ENCODE data around the gene CCDC88B.

CCDC88B gene

DNA sequence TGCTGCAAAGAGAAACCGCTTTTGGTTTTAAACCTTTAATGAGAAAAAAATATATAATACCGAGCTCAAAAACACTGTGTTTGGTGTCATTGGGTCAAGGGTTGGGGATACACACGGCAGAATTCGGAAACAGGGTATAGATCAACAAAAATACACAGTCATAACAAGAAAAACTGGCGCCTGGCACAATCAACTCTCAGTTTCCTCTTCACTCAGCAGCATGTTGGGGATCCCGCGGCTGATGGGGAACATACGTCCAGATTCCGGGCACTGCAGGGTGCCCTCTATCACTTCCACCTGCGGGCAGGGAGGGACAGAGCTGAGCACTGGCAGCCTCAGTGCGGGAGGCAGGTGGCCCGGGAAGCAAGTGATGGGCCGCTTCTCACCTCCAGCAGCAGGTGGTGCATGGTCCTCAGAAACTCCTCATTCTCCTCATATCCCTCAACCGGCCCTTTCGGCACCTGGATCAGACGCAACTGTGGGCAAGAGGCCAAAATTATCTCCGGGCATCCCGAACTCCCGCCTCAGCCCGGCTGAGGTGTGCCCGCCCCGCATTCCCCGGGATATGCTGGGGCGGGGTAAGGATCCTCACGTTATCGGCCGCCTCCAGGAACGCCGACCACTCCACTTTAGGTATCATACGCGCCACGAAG lies 23.2 kb upstream of the CCDC88B start:
- H3K4me1 ChIP-seq (ENCODE audit: insufficient read depth, low read length): peaks cover 34% of the 10 kb centered on the region
- H3K27me3 ChIP-seq (ENCODE audit: insufficient read depth, low read length, poor library complexity): no peaks in the 10 kb centered on the region
- peak overlapping the region; percentile 67 for H2AFZ ChIP-seq (ENCODE audit: low read depth, low read length)
- H4K20me1 ChIP-seq (ENCODE audit: insufficient read depth, low read length): peaks cover 14% of the 10 kb centered on the region
- H3K9ac ChIP-seq (ENCODE audit: low read depth, low read length): peak overlapping the region; percentile 87
- ATAC-seq (ENCODE audit: insufficient read depth, low read depth) (no peak; the same call in 2 of the 3 replicates), DNase-seq (peak; percentile 38)
- H3K36me3 ChIP-seq (ENCODE audit: insufficient read depth, low read length): peaks cover 44% of the 10 kb centered on the region
- TF ChIP-seq, protein P1, sequence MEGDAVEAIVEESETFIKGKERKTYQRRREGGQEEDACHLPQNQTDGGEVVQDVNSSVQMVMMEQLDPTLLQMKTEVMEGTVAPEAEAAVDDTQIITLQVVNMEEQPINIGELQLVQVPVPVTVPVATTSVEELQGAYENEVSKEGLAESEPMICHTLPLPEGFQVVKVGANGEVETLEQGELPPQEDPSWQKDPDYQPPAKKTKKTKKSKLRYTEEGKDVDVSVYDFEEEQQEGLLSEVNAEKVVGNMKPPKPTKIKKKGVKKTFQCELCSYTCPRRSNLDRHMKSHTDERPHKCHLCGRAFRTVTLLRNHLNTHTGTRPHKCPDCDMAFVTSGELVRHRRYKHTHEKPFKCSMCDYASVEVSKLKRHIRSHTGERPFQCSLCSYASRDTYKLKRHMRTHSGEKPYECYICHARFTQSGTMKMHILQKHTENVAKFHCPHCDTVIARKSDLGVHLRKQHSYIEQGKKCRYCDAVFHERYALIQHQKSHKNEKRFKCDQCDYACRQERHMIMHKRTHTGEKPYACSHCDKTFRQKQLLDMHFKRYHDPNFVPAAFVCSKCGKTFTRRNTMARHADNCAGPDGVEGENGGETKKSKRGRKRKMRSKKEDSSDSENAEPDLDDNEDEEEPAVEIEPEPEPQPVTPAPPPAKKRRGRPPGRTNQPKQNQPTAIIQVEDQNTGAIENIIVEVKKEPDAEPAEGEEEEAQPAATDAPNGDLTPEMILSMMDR (IDR thresholded peaks at IDR 0.05; ENCODE audit: borderline replicate concordance, extremely low read depth, low read length, poor library complexity, severe bottlenecking): peak; percentile 30
- no peak for TF ChIP-seq EZH2 (IDR thresholded peaks at IDR 0.05; ENCODE audit: borderline replicate concordance, low read depth, low read length, severe bottlenecking)
- peak overlapping the region; percentile 52 to 71 for H3K4me3 ChIP-seq (ENCODE audit: low read depth in 1 of 2, low read length in 2 of 2)
- H3K4me2 ChIP-seq (ENCODE audit: insufficient read depth, low read length): peak overlapping the region; percentile 66
- H3K79me2 ChIP-seq (ENCODE audit: insufficient read depth, low read length): peaks cover 44% of the 10 kb centered on the region
- H3K27ac ChIP-seq (ENCODE audit: low read length): peak overlapping the region; percentile 91
- H3K9me3 ChIP-seq (ENCODE audit: insufficient read depth, low read length, severe bottlenecking): no peaks in the 10 kb centered on the region

DNA sequence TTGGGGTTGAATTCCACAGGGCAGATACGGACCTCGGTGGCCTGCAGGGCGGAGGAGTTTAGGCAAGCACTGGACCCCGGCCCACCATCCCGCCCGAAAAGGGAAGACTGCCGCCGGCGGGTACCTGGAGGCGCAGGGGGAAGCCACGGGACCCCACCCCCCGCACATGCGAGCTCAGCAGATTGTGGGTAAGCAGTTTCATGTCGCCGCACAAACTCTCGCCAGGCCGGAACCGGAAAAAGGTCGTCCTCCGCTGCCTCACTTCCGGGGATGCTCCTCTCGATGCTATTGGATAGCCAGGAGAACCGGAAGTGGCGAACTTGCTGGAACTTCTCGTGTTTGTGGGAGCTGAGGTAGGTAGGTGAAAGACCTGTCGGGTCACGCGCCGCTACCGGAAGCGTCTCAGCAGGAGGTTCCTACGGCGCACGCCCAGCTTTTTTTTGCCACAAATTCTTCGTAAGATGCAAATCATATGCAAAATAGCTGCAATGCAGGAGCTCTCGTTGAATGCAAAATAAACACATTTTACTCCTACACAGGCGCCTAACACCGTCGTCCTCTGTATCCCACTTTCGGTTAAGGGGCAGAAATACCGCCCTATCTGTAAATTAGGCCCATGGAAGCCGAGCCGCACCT lies 22.6 kb upstream of the CCDC88B start, which contains the start of gene TRMT112:
TRMT112 (minus strand) TSS at position 235 of the 636 bp plus-strand sequence; CDS start at position 202, 33 bp downstream.
- peak within 1 kb of the TSS; percentile 66 for H3K4me2 ChIP-seq (ENCODE audit: insufficient read depth, low read length)
- H3K79me2 ChIP-seq (ENCODE audit: insufficient read depth, low read length): peaks cover 44% of the 10 kb centered on the region
- TF ChIP-seq EZH2 (IDR thresholded peaks at IDR 0.05; ENCODE audit: borderline replicate concordance, low read depth, low read length, severe bottlenecking): no peak
- no peaks in the 10 kb centered on the region for H3K27me3 ChIP-seq (ENCODE audit: insufficient read depth, low read length, poor library complexity)
- ATAC-seq (ENCODE audit: insufficient read depth, low read depth) (peak; percentile 82), DNase-seq (peak; percentile 98)
- no peaks in the 10 kb centered on the region for H3K9me3 ChIP-seq (ENCODE audit: insufficient read depth, low read length, severe bottlenecking)
- peak within 1 kb of the TSS; percentile 91 for H2AFZ ChIP-seq (ENCODE audit: low read depth, low read length)
- H3K27ac ChIP-seq (ENCODE audit: low read length): peak within 1 kb of the TSS; percentile 91
- peaks cover 13% of the 10 kb centered on the region for H4K20me1 ChIP-seq (ENCODE audit: insufficient read depth, low read length)
- peak within 1 kb of the TSS; percentile 87 for H3K9ac ChIP-seq (ENCODE audit: low read depth, low read length)
- H3K36me3 ChIP-seq (ENCODE audit: insufficient read depth, low read length): peaks cover 47% of the 10 kb centered on the region
- peak within 1 kb of the TSS; percentile 52 to 71 for H3K4me3 ChIP-seq (ENCODE audit: low read depth in 1 of 2, low read length in 2 of 2)
- peaks cover 34% of the 10 kb centered on the region for H3K4me1 ChIP-seq (ENCODE audit: insufficient read depth, low read length)

DNA sequence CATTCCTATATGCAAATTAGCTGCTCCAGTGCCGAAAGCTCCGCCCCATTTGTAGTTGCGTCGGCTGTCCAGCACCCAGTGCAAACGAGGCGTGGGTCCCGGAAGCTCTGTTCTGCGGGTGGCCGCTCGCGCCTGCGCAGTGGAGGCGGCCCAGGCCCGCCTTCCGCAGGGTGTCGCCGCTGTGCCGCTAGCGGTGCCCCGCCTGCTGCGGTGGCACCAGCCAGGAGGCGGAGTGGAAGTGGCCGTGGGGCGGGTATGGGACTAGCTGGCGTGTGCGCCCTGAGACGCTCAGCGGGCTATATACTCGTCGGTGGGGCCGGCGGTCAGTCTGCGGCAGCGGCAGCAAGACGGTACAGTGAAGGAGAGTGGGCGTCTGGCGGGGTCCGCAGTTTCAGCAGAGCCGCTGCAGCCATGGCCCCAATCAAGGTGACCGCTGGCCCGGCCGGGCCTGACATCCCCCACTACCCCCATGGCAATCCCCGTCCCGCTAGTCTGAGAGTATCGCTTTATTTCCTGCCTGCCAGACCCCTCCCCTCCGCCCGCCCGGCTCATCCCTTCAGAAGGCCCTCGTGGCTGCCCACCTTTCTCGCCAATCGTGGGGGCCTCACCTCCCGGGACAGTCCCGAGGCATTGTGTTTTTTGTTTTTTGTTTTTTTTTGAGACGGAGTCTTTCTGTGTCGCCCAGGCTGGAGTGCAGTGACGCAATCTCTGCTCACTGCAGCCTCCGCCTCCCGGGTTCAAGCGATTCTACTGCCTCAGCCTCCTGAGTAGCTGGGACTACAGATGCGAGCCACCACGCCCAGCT lies 21.8 kb upstream of the CCDC88B start, which contains the start of gene PRDX5:
PRDX5 (plus strand) TSS at position 161 of the 805 bp plus-strand sequence; CDS start at position 256, 95 bp downstream.
- H3K4me1 ChIP-seq (ENCODE audit: insufficient read depth, low read length): peaks cover 41% of the 10 kb centered on the region
- peak within 1 kb of the TSS; percentile 91 for H2AFZ ChIP-seq (ENCODE audit: low read depth, low read length)
- H4K20me1 ChIP-seq (ENCODE audit: insufficient read depth, low read length): peaks cover 15% of the 10 kb centered on the region
- peak within 1 kb of the TSS; percentile 91 for H3K27ac ChIP-seq (ENCODE audit: low read length)
- H3K27me3 ChIP-seq (ENCODE audit: insufficient read depth, low read length, poor library complexity): no peaks in the 10 kb centered on the region
- H3K9me3 ChIP-seq (ENCODE audit: insufficient read depth, low read length, severe bottlenecking): no peaks in the 10 kb centered on the region
- H3K36me3 ChIP-seq (ENCODE audit: insufficient read depth, low read length): peaks cover 45% of the 10 kb centered on the region
- H3K79me2 ChIP-seq (ENCODE audit: insufficient read depth, low read length): peaks cover 44% of the 10 kb centered on the region
- TF ChIP-seq, protein P1 (IDR thresholded peaks at IDR 0.05; ENCODE audit: borderline replicate concordance, extremely low read depth, low read length, poor library complexity, severe bottlenecking): peak; percentile 60
- TF ChIP-seq EZH2 (IDR thresholded peaks at IDR 0.05; ENCODE audit: borderline replicate concordance, low read depth, low read length, severe bottlenecking): no peak
- peak within 1 kb of the TSS; percentile 66 for H3K4me2 ChIP-seq (ENCODE audit: insufficient read depth, low read length)
- peak within 1 kb of the TSS; percentile 52 to 71 for H3K4me3 ChIP-seq (ENCODE audit: low read depth in 1 of 2, low read length in 2 of 2)
- DNase-seq (peak; percentile 97), ATAC-seq (ENCODE audit: insufficient read depth, low read depth) (peak; percentile 81)
- H3K9ac ChIP-seq (ENCODE audit: low read depth, low read length): peak within 1 kb of the TSS; percentile 87

All from DND-41 (cell line).